ENCODE results near the gene PCCA.

The PCCA gene

DNA sequence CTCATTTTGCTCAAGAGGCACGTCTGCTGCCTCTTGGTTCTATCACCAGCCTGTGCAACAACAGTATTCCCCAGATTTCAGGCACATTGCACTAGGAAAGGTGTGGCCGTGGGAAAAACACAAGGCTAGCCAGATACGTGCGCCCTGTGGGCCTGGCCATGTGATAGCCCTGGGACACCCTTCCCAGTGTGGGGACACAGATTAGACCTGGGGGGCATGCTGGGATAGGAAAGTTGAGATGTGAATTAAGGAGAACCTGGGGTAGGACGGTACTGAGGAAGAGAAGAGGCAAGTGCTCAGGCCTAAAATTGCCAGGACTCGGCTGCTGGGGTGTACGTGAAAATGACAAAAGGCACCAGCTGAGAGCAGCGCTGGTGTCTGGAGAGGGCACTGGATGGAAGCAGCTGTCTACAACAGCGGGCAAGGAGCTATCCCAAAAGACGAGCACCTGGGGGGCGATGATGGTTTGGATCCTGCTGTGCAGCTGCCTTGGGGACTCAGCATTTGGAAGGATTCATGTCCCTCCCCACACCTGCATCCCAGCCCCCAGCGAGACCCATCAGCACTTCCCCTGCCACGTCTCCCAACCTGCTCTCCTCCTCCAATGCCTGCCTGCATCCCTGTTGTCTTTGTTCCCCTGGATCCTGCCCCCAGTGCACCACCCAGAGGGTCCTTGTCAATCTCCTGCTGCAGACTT is 445.4 kb downstream of the PCCA start:
- no peak for DNase-seq

GRCh38 chr13:100534911-100535310 is 446.0 kb downstream of the PCCA start:
- DNase-seq, result no peak

DNA sequence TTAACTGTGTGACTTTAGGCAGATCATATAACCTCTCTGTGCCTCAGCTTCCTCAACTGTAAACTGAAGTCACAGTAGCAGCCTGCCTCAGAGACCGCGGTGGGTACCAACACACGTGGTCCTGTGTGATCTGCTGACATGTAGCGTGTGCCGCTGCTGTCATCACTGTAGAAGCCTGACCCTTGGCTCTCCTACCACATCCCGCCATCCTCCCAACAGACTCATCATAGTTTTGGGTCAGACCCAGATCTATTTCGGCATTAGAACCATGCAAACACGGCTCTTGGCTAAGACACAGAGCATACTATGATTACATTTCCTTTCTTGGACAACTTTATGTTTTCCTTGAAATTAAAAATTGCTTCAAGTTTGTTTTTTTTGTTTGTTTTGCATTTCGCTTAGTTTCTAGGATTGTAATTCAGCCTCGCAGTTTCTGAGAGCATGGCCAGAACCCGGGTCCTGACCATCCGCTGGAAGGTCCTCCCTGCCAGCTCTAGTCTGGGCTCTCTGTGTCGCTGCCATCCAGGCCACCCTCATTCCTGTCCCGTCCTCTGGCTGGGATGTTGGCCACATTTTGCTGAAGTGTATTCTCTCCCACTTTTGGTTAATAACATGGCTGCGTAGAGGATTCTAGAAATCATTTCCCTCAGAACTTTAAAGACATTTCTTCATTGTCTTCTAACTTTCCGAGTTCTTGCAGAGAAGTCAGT is 446.7 kb downstream of the PCCA start:
- no peak for DNase-seq

- no peak for DNase-seq
Measured at GRCh38 chr13:100536643-100537180, 447.8 kb downstream of the PCCA start.

DNA sequence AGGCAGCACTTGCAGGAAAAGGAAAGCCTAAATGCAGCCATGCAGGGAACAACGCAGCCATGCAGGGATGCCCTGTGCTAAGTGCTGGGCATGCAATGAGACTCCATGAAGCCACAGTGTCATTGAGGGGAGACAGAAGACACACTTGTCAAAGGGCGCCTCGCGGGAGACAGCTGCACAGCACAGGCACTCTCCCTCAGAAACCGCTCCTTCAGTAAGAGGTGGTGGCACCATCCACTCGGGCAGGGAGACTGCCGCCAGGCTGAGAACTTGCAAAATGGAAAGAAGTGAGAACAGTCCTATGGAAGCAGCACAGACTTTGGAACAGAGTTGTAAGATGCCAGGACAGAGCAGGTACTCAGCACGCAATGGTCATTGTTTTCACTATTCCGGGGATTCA is 448.6 kb downstream of the PCCA start:
- no peak for DNase-seq

DNA sequence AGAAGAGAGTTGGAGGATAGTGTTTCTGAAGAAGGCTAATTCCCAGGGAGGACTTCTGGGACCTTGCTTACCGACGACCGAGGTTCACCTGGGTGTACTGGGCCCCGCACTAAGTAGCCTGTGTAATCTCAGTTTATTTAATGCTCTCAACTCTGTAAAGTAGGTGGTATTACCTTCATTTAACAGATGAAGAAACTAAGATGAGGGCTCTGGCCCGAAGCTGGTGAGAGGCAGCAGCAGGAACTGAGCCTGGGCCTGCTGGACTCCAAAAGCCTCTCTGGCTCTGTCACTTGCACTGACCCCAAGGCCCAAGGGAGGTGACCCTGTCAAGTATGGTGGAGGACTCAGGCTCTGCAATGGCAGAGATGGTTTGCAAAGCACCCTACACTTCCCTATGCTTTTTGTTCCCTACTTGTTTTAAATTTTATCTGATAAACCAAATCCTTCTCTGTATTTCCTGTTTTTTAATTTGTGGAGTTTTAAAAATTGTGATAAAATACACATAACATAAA is 449.1 kb downstream of the PCCA start:
- DNase-seq, result no peak

DNA sequence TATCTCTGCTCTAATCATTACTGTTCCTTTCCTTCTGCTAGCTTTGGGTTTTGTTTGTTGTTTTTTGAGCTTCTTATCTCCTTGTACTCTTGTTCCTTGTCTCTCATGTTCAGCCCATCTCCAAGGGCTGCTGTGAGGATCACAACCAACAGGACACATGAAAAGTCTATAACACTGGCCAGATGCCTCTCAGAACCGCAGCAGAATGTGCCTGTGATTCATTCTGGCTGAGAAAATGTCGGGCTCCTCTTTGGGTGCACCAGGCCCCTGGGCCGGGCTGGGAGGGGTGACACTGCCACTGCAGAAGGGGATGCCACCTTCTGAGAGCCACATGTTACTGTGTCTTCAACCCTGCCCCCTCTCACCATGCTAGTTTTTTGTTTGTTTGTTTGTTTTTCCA is 451.7 kb downstream of the PCCA start:
- no peak for DNase-seq

DNA sequence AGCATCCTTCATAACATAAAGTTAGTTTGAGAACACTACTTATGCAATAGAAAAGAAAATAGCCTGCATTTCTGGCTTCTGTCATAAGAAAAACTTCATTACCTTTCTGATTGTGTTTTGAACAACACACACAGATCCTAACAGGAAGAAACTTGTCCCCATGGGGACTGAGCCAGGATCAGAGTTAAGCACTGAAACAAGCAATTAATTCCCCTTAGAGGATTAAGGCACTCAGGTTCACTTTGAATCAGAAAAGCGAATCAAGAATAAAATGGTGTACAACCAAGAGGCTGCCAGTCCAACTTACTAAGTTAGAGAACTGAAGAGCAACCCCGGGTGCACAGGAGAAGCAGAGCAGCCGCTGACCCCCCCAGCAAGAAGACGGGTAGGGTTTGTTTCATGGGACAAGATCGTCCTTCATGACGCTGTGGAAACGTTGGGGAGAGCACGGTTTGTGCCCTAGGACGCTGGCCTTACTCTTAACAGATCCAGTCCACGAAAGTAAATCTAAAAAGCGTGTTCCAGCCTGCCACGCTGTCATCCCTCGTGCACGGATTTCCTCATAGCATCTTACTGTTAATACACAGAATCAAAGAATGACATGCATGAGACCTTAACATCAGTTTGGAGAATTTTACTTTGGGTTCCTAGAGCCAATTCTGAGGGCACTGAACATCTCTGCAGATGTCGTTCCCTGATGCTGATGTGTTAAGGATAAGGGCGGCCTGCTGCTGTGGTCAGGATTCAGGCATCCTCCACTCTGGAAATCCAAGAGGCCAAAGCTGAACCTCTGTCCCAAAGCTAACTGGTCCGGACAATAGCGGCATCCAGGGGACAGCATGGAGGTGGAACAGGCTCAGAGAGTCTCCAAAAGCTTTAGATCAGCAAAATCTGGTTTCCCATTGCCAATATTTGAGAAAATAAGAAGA is 453.3 kb downstream of the PCCA start:
- no peak for DNase-seq

GRCh38 chr13:100542826-100543156 is 453.9 kb downstream of the PCCA start:
- no peak for DNase-seq

DNA sequence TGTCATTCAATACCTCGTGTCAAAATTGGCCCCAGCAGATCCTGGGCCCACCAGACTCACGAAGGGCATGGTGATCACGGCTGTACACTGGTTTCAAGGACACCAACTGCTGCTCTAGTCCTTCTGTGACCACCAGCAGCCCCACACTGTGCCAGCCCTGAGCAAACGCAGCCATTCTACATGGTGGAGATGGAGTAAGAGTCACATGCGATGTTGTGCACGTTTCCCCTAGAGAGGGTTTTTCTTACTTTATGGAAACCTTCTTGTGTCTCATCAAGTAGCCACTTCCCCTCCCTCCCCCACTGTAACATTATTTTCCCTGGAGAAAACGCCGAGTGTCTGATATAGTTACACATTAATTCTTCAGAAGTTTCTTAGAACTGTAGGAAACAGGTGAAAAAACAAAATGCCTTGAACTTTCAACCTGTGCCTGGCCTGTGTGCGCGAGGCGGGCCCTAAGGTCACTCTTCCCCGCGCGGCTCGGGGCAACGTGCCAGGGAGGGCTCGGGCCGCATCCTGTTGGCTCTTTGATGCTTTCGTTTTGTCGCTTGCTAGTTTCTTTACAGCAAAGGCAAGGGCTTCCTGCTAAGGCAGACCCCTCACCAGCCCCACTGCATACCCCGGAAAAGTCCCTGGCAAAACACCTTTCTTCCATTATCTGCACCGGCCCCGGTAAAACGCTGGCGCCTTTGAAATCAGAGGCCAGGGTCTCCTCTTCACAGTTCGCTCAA is 455.1 kb downstream of the PCCA start:
- no peak for DNase-seq

- DNase-seq, result no peak
Measured at GRCh38 chr13:100544866-100545683, 456.2 kb downstream of the PCCA start.

GRCh38 chr13:100545684-100546061 is 456.8 kb downstream of the PCCA start:
- no peak for DNase-seq

GRCh38 chr13:100546713-100547405 is 458.0 kb downstream of the PCCA start:
- no peak for DNase-seq

DNA sequence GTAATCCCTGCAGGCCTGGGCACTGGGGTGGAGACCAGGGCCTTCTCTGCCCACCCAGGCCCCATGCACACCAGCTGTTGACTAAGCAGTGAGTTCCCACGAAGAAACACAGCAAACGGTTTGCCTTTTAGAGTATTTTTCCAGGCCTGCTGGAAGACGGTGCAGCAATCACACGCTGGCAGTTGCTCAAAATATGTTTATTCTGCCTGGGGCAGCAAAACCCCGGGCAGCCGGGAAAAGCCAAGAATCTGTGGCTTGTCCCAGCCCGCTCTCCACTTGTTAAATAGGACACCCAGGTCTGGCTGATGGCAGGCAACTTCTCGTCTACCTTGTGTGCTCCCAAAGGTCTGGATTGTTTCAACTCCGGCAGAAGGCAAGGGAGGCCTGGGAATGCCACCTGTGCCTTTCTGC is 458.9 kb downstream of the PCCA start:
- DNase-seq, result no peak

DNA sequence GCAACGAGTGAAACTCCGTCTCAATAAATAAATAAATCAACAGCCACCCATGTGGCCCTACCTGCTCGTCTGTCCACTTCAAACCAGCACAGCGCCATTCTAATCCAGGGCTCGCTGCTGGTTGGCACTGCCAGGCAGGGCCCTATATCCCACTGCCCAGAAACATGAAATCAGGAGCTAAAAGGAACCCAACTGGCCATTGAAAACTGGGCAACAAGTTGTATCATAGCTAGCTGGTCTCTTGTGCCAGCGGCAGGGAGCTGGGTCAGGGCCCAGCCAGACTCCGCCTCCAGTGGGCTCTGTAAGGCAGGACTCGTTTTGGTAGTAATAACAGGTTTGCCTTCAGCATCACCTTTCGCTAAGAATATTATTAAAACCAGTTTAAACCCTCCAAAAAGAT is 460.4 kb downstream of the PCCA start:
- DNase-seq, result no peak

DNA sequence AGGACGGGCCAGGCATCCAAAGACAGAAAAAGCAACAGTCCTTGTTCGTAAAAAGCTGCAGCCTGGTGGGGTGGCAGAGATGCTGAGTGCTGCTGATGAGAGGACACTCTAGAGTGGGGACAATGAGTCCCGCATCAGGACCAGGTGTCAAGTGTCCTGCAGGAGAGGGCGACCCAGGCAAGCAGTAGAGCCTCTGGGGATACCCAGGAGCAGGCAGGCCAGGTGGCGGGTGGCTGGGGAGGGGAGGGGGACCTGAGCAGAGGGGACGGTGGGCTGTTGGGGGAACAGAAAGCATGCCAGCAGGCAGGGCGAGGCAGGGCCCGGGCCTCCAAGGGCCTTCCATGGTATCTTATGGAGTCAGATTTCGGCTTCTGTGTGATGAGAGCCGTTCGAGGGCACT is 463.9 kb downstream of the PCCA start:
- DNase-seq, result no peak

DNA sequence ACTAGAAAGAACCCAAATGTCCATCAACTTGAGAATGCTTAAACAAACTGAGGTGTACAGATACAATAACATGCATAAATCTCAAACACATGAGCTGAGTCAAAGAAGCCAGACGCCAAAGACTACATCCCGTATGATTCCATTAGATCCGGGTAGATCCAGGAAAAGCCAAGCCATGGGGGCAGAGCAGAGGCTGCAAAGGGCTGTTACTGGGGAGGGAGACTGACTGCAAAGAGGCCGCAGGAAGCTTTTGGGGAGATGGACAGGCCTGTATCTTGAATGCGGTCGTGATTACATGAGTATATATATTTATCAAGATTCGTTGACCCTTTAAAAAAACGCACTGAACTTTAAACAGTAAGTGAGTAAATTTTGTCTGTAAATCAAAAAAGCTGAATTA is 471.0 kb downstream of the PCCA start:
- no peak for DNase-seq

GRCh38 chr13:100560498-100561157 is 471.7 kb downstream of the PCCA start:
- no peak for DNase-seq

DNA sequence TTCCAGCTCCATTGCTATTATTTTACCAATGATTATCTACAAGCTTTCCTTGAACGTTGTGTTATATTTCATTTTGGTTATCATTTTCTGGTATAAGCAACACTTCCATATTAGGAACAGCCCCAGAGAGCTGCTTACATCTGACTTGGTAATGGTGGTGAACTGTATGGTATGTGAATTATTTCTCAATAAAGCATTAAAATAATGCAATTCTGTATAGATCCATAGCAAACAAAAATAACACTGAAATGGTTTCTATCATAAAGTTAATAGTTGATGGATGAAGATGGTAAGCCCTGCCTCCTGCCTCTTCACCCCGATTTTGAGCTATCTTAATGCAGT is 472.2 kb downstream of the PCCA start:
- no peak for DNase-seq

DNA sequence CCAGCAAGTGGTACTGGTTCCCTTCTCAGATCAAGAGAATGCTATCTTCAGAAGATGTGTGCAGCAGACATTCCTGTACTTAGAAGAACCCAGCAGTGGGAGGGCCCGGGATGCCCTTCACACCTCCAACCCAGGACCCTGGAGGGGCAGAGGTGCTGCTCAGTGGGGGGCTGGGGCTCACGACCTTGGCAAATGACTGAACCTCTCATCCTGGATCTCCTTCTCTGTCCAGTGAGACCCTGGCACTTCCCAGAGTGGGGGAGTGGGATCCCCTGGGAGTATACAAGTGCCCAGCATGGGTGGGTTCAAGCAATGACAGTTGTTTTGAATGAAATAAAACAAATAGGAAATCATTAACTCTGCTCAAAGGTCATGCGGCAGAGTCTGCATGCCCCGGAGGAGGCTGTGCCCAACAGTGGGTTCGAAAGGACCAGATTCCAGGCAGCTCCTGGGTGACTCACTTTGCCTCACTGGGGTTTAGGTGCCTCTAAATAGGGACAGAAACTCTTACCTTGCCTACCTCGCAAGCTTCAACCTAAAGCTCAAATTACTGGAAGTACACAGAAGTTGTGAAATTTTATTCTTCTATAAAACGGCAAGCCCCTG is 472.8 kb downstream of the PCCA start:
- DNase-seq, result no peak
